ENCODE measurements around the gene BIRC5.
A peak's percentile ranks its signal among the peaks of the same experiment; 100 is the strongest.

The BIRC5 gene

GRCh38 chr17:78174870-78175642, 39.0 kb upstream of the BIRC5 start:
- Histone ChIP-seq H3K27ac (no peak overlapping the region), H3K4me3 (ENCODE audit: low read depth, low read length) (no peak overlapping the region), H3K36me3 (replicated peaks) (no peaks in the 10 kb centered on the region), H3K27me3 (replicated peaks) (no peaks in the 10 kb centered on the region)
- TF ChIP-seq, protein P1, sequence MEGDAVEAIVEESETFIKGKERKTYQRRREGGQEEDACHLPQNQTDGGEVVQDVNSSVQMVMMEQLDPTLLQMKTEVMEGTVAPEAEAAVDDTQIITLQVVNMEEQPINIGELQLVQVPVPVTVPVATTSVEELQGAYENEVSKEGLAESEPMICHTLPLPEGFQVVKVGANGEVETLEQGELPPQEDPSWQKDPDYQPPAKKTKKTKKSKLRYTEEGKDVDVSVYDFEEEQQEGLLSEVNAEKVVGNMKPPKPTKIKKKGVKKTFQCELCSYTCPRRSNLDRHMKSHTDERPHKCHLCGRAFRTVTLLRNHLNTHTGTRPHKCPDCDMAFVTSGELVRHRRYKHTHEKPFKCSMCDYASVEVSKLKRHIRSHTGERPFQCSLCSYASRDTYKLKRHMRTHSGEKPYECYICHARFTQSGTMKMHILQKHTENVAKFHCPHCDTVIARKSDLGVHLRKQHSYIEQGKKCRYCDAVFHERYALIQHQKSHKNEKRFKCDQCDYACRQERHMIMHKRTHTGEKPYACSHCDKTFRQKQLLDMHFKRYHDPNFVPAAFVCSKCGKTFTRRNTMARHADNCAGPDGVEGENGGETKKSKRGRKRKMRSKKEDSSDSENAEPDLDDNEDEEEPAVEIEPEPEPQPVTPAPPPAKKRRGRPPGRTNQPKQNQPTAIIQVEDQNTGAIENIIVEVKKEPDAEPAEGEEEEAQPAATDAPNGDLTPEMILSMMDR (IDR thresholded peaks at IDR 0.05; ENCODE audit: low read depth, low read length, missing control alignments) = no peak
- no peak for DNase-seq
- in situ Hi-C loops (cut with HindIII; ENCODE audit: low pct_ligation_motif_present, low sequenced_read_pairs) = no loop called here

- H3K27me3 ChIP-seq (replicated peaks) = no peaks in the 10 kb centered on the region
- H3K4me3 ChIP-seq (ENCODE audit: low read depth, low read length) = no peak overlapping the region
- DNase-seq = no peak
- no peak overlapping the region for H3K27ac ChIP-seq
- TF ChIP-seq, protein P1 (IDR thresholded peaks at IDR 0.05; ENCODE audit: low read depth, low read length, missing control alignments) = no peak
- H3K36me3 ChIP-seq (replicated peaks) = no peaks in the 10 kb centered on the region
- in situ Hi-C loops (cut with HindIII; ENCODE audit: low pct_ligation_motif_present, low sequenced_read_pairs) = no loop called here
These were observed 38.4 kb upstream of the BIRC5 start for GRCh38 chr17:78175643-78175981.

DNA sequence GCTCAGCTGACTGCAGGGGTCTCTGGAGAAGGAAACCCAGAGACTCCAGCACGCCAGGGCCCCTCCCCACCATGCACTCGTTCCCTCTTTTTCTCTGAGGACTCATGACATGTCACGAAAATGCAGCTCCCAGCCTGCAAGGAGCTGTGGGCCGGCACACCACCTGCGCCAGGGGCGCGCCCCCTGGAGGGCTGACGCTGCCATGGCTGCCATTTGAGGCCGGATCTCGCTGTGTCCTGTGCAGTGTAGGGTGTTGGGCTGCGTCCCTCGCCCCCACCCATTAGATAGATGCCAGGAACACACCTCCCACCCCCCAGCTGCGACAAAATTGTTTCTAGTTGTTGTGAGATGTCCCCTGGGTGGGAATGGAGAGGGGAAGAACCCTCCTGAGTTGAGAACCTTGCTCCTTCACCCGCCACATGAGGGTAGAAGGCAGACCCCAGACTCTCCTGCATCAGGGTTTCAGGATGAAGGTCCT, 37.5 kb upstream of the BIRC5 start:
- no peak overlapping the region for H3K27ac ChIP-seq
- no peak overlapping the region for H3K4me3 ChIP-seq (ENCODE audit: low read depth, low read length)
- H3K36me3 ChIP-seq (replicated peaks) = no peaks in the 10 kb centered on the region
- in situ Hi-C loops (cut with HindIII; ENCODE audit: low pct_ligation_motif_present, low sequenced_read_pairs) = no loop called here
- DNase-seq = peak; percentile 35
- no peaks in the 10 kb centered on the region for H3K27me3 ChIP-seq (replicated peaks)
- TF ChIP-seq, protein P1 (IDR thresholded peaks at IDR 0.05; ENCODE audit: low read depth, low read length, missing control alignments) = peak; percentile 95

DNA sequence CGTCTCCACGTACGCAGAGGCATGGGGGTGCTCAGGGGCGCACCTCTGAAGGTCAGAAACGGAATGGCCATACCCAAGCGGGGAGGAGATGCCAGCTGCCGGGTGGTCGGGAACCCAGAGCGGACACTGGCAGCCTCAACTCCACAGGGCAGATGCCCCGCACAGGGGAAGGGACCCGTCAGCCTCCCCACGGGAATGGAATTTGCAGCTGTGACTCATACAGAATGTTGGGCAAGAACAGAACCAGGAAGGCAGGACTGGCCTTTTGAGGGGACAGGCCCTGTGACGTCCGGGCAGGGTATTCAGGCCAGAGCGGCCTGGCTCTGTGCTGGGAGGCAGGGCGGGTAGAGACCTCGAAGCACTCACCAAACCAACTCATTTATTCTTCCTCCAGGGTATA, 34.7 kb upstream of the BIRC5 start:
- in situ Hi-C loops (cut with HindIII; ENCODE audit: low pct_ligation_motif_present, low sequenced_read_pairs) = no loop called here
- H3K4me3 ChIP-seq (ENCODE audit: low read depth, low read length) = no peak overlapping the region
- peak; percentile 64 for DNase-seq
- peak overlapping the region; percentile 17 for H3K27ac ChIP-seq
- no peaks in the 10 kb centered on the region for H3K36me3 ChIP-seq (replicated peaks)
- TF ChIP-seq, protein P1 (IDR thresholded peaks at IDR 0.05; ENCODE audit: low read depth, low read length, missing control alignments) = no peak
- no peaks in the 10 kb centered on the region for H3K27me3 ChIP-seq (replicated peaks)

- Histone ChIP-seq H3K27ac (no peak overlapping the region), H3K4me3 (ENCODE audit: low read depth, low read length) (no peak overlapping the region), H3K36me3 (replicated peaks) (no peaks in the 10 kb centered on the region), H3K27me3 (replicated peaks) (no peaks in the 10 kb centered on the region)
- TF ChIP-seq, protein P1 (IDR thresholded peaks at IDR 0.05; ENCODE audit: low read depth, low read length, missing control alignments) = no peak
- no peak for DNase-seq
- in situ Hi-C loops (cut with HindIII; ENCODE audit: low pct_ligation_motif_present, low sequenced_read_pairs) = no loop called here
These were observed 34.0 kb upstream of the BIRC5 start for GRCh38 chr17:78180083-78180482.

GRCh38 chr17:78180508-78180907, 33.5 kb upstream of the BIRC5 start:
- Histone ChIP-seq H3K4me3 (ENCODE audit: low read depth, low read length) (no peak overlapping the region), H3K36me3 (replicated peaks) (no peaks in the 10 kb centered on the region), H3K27ac (no peak overlapping the region), H3K27me3 (replicated peaks) (no peaks in the 10 kb centered on the region)
- TF ChIP-seq, protein P1 (IDR thresholded peaks at IDR 0.05; ENCODE audit: low read depth, low read length, missing control alignments) = no peak
- in situ Hi-C loops (cut with HindIII; ENCODE audit: low pct_ligation_motif_present, low sequenced_read_pairs) = no loop called here
- DNase-seq = no peak

Measured in brain microvascular endothelial cell (primary cell).